ENCODE results near the gene PITPNM3. TPM values are rescaled to one million over a fixed set of nuclear protein-coding genes. Genes with fewer than 3 reads are reported as not detected.

PITPNM3 gene
- total RNA-seq, 2 donors from 2014 or later, result 13.4 to 26.6 TPM

- DNase-seq (ENCODE audit: low spot score), result peak; percentile 61
- intact Hi-C loops (cut with DNase I), result loop anchor here (2.0 to 5.0 kb wide), 2 partner anchors 833 kb away; no protein-coding TSS in a partner anchor
Observed at GRCh38 chr17:6420173-6420641, 136.1 kb downstream of the PITPNM3 start.

- intact Hi-C loops (cut with DNase I), result no loop called here
- no peak for DNase-seq (ENCODE audit: low spot score)
Observed at GRCh38 chr17:6415616-6416015, 140.7 kb downstream of the PITPNM3 start.

DNA sequence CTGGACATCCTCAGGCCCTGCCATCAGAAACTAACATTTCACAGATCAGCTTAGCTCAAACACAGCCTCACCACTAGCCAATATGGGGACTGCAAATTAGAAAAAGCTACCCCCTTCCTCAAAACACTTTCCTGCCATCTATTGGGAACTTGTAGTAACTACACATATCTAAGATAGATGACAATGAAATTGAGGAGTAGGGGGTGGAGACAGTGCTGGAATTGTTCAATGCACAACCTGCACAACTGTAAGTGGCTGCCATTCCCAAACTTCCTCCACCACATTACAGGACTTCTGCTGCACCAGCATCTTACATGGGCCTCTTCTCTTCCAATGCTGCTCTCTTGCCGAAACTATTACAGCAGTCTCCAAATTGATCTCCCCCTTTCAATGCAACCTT lies 143.3 kb downstream of the PITPNM3 start:
- intact Hi-C loops (cut with DNase I), result no loop called here
- DNase-seq (ENCODE audit: low spot score), result no peak

- DNase-seq (ENCODE audit: low spot score), result no peak
- intact Hi-C loops (cut with DNase I), result no loop called here
Observed at GRCh38 chr17:6408735-6409134, 147.6 kb downstream of the PITPNM3 start.

DNA sequence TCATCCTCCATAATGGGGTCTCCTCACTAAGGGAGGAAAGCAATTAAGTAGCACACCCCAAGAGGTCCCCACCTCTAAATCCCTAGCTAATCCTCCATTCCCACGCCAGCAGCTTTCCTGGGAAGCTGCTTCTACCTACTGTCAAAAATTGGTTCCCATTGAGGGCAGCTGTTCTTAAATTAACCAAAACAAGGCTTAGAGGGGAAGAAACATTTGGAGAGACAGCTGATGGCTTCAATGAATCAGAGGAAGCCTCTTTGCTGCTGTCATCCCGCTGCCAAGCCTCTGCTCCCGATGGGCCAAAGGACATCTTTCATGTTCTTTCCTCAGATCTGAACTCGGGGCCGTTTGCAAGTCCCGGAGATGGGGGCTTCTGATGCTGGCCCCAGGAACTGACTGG lies 148.1 kb downstream of the PITPNM3 start:
- intact Hi-C loops (cut with DNase I), result no loop called here
- no peak for DNase-seq (ENCODE audit: low spot score)

DNA sequence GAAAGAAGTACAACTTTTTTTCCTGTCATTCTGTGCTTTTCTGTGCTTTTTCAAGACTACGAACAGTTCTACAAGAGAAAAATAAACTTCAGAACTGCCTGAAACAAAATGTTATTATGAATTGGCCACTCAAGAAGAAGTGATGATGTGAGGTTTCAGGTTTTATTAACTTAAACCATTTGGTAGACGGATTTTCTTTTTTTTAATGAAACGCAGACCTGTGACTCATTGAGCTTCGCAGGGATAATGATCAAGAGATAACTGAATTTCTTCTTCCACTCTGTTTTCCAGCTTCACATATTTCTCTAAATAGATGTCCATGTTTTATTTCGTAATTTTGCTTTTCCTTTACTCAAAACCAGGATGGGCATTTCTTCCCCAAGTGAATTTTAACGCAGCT lies 154.1 kb downstream of the PITPNM3 start:
- DNase-seq (ENCODE audit: low spot score), result no peak
- intact Hi-C loops (cut with DNase I), result no loop called here

Other genes starting within 250 kb of the PITPNM3 start
- gene AIPL1, start 121.4 kb downstream of the PITPNM3 start, total RNA-seq, result not detected
- under 1 TPM in 1 of 2 donors, not detected in 1; 0.56 TPM for gene PIMREG, start 112.1 kb downstream of the PITPNM3 start, total RNA-seq
- 10 to 100 TPM; 17.7 to 21.6 TPM for gene KIAA0753, start 84.2 kb upstream of the PITPNM3 start, total RNA-seq
- gene TXNDC17, start 84.5 kb upstream of the PITPNM3 start, total RNA-seq, result 10 to 100 TPM; 43.2 to 55.9 TPM
- gene MED31, start 95.0 kb upstream of the PITPNM3 start, total RNA-seq, result 10 to 100 TPM; 14.3 to 16.9 TPM
- gene C17orf100, start 95.2 kb upstream of the PITPNM3 start, total RNA-seq, result 1 to 10 TPM in 1 of 2 donors, under 1 TPM in 1; 0.81 to 1.2 TPM
- under 1 TPM in 1 of 2 donors, not detected in 1; 0.10 TPM for gene SLC13A5, start 156.8 kb upstream of the PITPNM3 start, total RNA-seq
- gene XAF1, start 199.5 kb upstream of the PITPNM3 start, total RNA-seq, result 10 to 100 TPM; 33.1 to 51.5 TPM
- gene FBXO39, start 219.7 kb upstream of the PITPNM3 start, total RNA-seq, result under 1 TPM in 1 of 2 donors, not detected in 1; 0.67 TPM

All from posterior vena cava (tissue), 2 donors.